Liver (tissue), 9 donors: ENCODE results near the gene SAE1. TPM values are rescaled to one million over a fixed set of nuclear protein-coding genes. Genes with fewer than 3 reads are reported as not detected.

Experiments
- DNase-seq: peaks from one replicate; pipeline ENCODE4 v3.0.0-alpha.2; 2017; ENCODE audit warnings: low spot score
- H3K27ac ChIP-seq, 2 donors: one replicate each; pipeline ENCODE4 v1.7.0; 2013; ENCODE audit warnings: inconsistent platforms in 2 of 2, low read length in 2 of 2, control low read depth in 1 of 2, low read depth in 1 of 2, mild to moderate bottlenecking in 1 of 2
- H3K27me3 ChIP-seq, 4 donors: one replicate each; pipeline versions ENCODE4 v1.6.1 to v1.7.0; 2013; ENCODE audit warnings: low read length in 3 of 4, inconsistent platforms in 1 of 4, mild to moderate bottlenecking in 1 of 4, moderate library complexity in 1 of 4; ENCODE audit not compliant: control insufficient read depth in 4 of 4, insufficient read depth in 4 of 4
- H3K36me3 ChIP-seq, 4 donors: one replicate each; pipeline versions ENCODE4 v1.6.1 to v1.7.0; 2013; ENCODE audit warnings: low read length in 3 of 4, mild to moderate bottlenecking in 3 of 4, low read depth in 1 of 4, moderate library complexity in 1 of 4; ENCODE audit not compliant: control insufficient read depth in 4 of 4, insufficient read depth in 3 of 4
- H3K4me1 ChIP-seq, 4 donors: one replicate each; pipeline versions ENCODE4 v1.6.1 to v1.7.0; 2013; ENCODE audit warnings: low read length in 3 of 4, mild to moderate bottlenecking in 3 of 4, moderate library complexity in 1 of 4; ENCODE audit not compliant: control insufficient read depth in 4 of 4, insufficient read depth in 4 of 4
- H3K4me3 ChIP-seq, 3 donors: one replicate each; pipeline versions ENCODE4 v1.6.1 to v1.7.0; 2013; ENCODE audit warnings: low read length in 3 of 3, control low read depth in 1 of 3, low read depth in 1 of 3, mild to moderate bottlenecking in 1 of 3
- H3K9ac ChIP-seq, 2 donors: one replicate each; pipeline ENCODE4 v1.7.0; 2013; ENCODE audit warnings: low read length in 2 of 2, mild to moderate bottlenecking in 2 of 2, moderate library complexity in 2 of 2, control low read depth in 1 of 2, low read depth in 1 of 2
- H3K9me3 ChIP-seq, 4 donors: one replicate each; pipeline versions ENCODE4 v1.6.1 to v1.7.0; 2013; ENCODE audit warnings: low read length in 3 of 4; ENCODE audit not compliant: control insufficient read depth in 4 of 4
- FOXA1 ChIP-seq: IDR thresholded peaks from 2 replicates; pipeline ENCODE4 v1.6.1; 2016; ENCODE audit warnings: antibody characterized with exemption
- FOXA2 ChIP-seq: IDR thresholded peaks from 2 replicates; pipeline ENCODE4 v1.6.1; 2016; ENCODE audit warnings: antibody characterized with exemption
- GABPA ChIP-seq, 2 donors: IDR thresholded peaks in 1 of 2; conservative IDR thresholded peaks in 1 of 2; 2 replicates each; pipeline ENCODE4 v1.6.1; 2016; ENCODE audit warnings: antibody characterized with exemption in 2 of 2, mild to moderate bottlenecking in 1 of 2, moderate library complexity in 1 of 2
- HNF4A ChIP-seq, 2 donors: conservative IDR thresholded peaks; 2 replicates each; pipeline ENCODE4 v1.6.1; 2016; ENCODE audit warnings: antibody characterized with exemption in 2 of 2, mild to moderate bottlenecking in 2 of 2
- HNF4G ChIP-seq: IDR thresholded peaks from 2 replicates; pipeline ENCODE4 v1.6.1; 2016; ENCODE audit warnings: antibody characterized with exemption
- JUND ChIP-seq, 2 donors: IDR thresholded peaks; 2 replicates each; pipeline ENCODE4 v1.6.1; 2016; ENCODE audit warnings: antibody characterized with exemption in 2 of 2
- NR2F2 ChIP-seq: IDR thresholded peaks from 2 replicates; pipeline ENCODE4 v1.6.1; 2016; ENCODE audit warnings: antibody characterized with exemption
- RAD21 ChIP-seq, 2 donors: IDR thresholded peaks; 2 replicates each; pipeline ENCODE4 v1.6.1; 2016; ENCODE audit warnings: antibody characterized with exemption in 2 of 2, mild to moderate bottlenecking in 2 of 2
- SP1 ChIP-seq: IDR thresholded peaks from 2 replicates; pipeline ENCODE4 v1.6.1; 2018; ENCODE audit warnings: antibody characterized with exemption, mild to moderate bottlenecking
- TAF1 ChIP-seq: conservative IDR thresholded peaks from 2 replicates; pipeline ENCODE4 v1.6.1; 2016; ENCODE audit warnings: antibody characterized with exemption, mild to moderate bottlenecking
- YY1 ChIP-seq: IDR thresholded peaks from 2 replicates; pipeline ENCODE4 v1.6.1; 2016; ENCODE audit warnings: antibody characterized with exemption, mild to moderate bottlenecking
- WGBS: extraction: QIAGEN DNeasy Blood & Tissue Kit; methylation state at CpG from one replicate; pipeline ENCODE4 v1.1.7; 2013; 5-methylcytosine and 5-hydroxymethylcytosine counted together
- polyA plus RNA-seq, 2 donors: library from polyadenylated mRNA; stranded (reverse) in 1 of 2; unstranded in 1 of 2; fragments of 200-250 nt in 1 of 2; fragments of >200 nt in 1 of 2; fragmentation: Nextera tagmentation in 1 of 2; extraction: Ambion mirVana in 1 of 2; gene quantifications; one replicate each; pipeline versions ENCODE4 v1.2.1 to v1.2.3, GENCODE V29; 2013 to 2015
- total RNA-seq, 2 donors: library from RNA; depleted of rRNA; stranded (reverse); fragments of >200 nt; gene quantifications; one replicate each; pipeline ENCODE4 v1.2.3, GENCODE V29; 2014
- TF ChIP-seq, protein P1 (sequence below): IDR thresholded peaks from 2 replicates; pipeline ENCODE4 v1.6.1; 2016; ENCODE audit warnings: antibody characterized with exemption
- TF ChIP-seq, protein P2 (sequence below): IDR thresholded peaks from 2 replicates; pipeline ENCODE4 v1.6.1; 2016; ENCODE audit warnings: antibody characterized with exemption
- TF ChIP-seq, protein P3 (sequence below): IDR thresholded peaks from 2 replicates; pipeline ENCODE4 v1.6.1; 2016; ENCODE audit warnings: antibody characterized with exemption
- TF ChIP-seq, protein P4 (sequence below): fragments of 150-350 bp; IDR thresholded peaks from 2 replicates; pipeline ENCODE4 v1.5.1; 2017; ENCODE audit warnings: improper control_type of control experiment, low read depth, low read length; ENCODE audit not compliant: missing input control
- TF ChIP-seq, protein P5 (sequence below): IDR thresholded peaks from 2 replicates; pipeline ENCODE4 v1.6.1; 2016; ENCODE audit warnings: antibody characterized with exemption, mild to moderate bottlenecking
- donor health status: healthy.
- donor health status: healthy.
- donor health status: healthy.
- donor health status: healthy.
- donor health status: healthy.

SAE1 gene
- total and polyA plus RNA-seq, 4 donors, result 19.0 to 31.8 (median 27.0) TPM

DNA sequence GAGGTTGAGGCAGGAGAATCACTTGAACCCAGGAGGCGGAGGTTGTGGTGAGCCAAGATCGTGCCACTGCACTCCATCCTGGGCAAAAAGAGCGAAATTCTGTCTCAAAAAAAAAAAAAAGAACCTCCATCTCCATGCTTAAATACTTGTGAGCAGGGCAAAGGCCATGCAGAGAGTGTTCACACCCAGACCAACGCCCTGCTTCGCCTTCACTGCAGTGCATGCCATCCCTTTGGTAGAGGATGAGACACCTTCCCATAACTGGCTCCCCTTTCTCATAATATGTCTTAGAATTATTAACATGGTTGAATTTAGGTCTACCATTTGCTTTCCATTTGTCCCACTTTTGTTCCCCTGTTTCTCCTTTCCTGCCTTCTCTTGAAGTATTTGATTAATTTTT lies 84.9 kb downstream of the SAE1 start:
- TF ChIP-seq RAD21 (IDR thresholded peaks at IDR 0.05) (no peak), FOXA2 (no peak), SP1 (no peak), NR2F2 (no peak), HNF4A (conservative IDR thresholded peaks at IDR 0.05) (no peak), FOXA1 (no peak), TAF1 (no peak), JUND (IDR thresholded peaks at IDR 0.05) (no peak), YY1 (no peak), GABPA (IDR thresholded peaks at IDR 0.05 in 1 of 2, conservative IDR thresholded peaks at IDR 0.05 in 1 of 2) (no peak), HNF4G (no peak)
- TF ChIP-seq, protein P1, sequence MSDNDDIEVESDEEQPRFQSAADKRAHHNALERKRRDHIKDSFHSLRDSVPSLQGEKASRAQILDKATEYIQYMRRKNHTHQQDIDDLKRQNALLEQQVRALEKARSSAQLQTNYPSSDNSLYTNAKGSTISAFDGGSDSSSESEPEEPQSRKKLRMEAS, result no peak
- TF ChIP-seq, protein P2, sequence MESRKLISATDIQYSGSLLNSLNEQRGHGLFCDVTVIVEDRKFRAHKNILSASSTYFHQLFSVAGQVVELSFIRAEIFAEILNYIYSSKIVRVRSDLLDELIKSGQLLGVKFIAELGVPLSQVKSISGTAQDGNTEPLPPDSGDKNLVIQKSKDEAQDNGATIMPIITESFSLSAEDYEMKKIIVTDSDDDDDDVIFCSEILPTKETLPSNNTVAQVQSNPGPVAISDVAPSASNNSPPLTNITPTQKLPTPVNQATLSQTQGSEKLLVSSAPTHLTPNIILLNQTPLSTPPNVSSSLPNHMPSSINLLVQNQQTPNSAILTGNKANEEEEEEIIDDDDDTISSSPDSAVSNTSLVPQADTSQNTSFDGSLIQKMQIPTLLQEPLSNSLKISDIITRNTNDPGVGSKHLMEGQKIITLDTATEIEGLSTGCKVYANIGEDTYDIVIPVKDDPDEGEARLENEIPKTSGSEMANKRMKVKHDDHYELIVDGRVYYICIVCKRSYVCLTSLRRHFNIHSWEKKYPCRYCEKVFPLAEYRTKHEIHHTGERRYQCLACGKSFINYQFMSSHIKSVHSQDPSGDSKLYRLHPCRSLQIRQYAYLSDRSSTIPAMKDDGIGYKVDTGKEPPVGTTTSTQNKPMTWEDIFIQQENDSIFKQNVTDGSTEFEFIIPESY, result no peak
- TF ChIP-seq, protein P3, sequence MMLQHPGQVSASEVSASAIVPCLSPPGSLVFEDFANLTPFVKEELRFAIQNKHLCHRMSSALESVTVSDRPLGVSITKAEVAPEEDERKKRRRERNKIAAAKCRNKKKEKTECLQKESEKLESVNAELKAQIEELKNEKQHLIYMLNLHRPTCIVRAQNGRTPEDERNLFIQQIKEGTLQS, result no peak
- TF ChIP-seq, protein P4, sequence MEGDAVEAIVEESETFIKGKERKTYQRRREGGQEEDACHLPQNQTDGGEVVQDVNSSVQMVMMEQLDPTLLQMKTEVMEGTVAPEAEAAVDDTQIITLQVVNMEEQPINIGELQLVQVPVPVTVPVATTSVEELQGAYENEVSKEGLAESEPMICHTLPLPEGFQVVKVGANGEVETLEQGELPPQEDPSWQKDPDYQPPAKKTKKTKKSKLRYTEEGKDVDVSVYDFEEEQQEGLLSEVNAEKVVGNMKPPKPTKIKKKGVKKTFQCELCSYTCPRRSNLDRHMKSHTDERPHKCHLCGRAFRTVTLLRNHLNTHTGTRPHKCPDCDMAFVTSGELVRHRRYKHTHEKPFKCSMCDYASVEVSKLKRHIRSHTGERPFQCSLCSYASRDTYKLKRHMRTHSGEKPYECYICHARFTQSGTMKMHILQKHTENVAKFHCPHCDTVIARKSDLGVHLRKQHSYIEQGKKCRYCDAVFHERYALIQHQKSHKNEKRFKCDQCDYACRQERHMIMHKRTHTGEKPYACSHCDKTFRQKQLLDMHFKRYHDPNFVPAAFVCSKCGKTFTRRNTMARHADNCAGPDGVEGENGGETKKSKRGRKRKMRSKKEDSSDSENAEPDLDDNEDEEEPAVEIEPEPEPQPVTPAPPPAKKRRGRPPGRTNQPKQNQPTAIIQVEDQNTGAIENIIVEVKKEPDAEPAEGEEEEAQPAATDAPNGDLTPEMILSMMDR, result no peak
- TF ChIP-seq, protein P5, sequence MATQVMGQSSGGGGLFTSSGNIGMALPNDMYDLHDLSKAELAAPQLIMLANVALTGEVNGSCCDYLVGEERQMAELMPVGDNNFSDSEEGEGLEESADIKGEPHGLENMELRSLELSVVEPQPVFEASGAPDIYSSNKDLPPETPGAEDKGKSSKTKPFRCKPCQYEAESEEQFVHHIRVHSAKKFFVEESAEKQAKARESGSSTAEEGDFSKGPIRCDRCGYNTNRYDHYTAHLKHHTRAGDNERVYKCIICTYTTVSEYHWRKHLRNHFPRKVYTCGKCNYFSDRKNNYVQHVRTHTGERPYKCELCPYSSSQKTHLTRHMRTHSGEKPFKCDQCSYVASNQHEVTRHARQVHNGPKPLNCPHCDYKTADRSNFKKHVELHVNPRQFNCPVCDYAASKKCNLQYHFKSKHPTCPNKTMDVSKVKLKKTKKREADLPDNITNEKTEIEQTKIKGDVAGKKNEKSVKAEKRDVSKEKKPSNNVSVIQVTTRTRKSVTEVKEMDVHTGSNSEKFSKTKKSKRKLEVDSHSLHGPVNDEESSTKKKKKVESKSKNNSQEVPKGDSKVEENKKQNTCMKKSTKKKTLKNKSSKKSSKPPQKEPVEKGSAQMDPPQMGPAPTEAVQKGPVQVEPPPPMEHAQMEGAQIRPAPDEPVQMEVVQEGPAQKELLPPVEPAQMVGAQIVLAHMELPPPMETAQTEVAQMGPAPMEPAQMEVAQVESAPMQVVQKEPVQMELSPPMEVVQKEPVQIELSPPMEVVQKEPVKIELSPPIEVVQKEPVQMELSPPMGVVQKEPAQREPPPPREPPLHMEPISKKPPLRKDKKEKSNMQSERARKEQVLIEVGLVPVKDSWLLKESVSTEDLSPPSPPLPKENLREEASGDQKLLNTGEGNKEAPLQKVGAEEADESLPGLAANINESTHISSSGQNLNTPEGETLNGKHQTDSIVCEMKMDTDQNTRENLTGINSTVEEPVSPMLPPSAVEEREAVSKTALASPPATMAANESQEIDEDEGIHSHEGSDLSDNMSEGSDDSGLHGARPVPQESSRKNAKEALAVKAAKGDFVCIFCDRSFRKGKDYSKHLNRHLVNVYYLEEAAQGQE, result no peak
- H3K36me3 ChIP-seq, result peaks cover 0 to under 1% (median 0%) of the 10 kb centered on the region in 4 donors
- H3K4me3 ChIP-seq, result no peak overlapping the region
- H3K27ac ChIP-seq, result no peak overlapping the region
- H3K9ac ChIP-seq, result no peak overlapping the region
- no peaks in the 10 kb centered on the region for H3K4me1 ChIP-seq
- DNase-seq, result no peak
- WGBS, result 89% methylated on average over 5 of the region's 5 CpGs
- no peaks in the 10 kb centered on the region for H3K27me3 ChIP-seq
- H3K9me3 ChIP-seq, result no peaks in the 10 kb centered on the region
